Fibroblast of lung (primary cell): ENCODE results near the gene RABGAP1L. TPM values are rescaled to one million over a fixed set of nuclear protein-coding genes. Genes with fewer than 3 reads are reported as not detected.

Source experiments
- DNase-seq, 2 donors: peaks; one replicate each; pipeline versions ENCODE4 v3.0.0 to v3.0.0-alpha.2; 2010; ENCODE audit warnings: low read depth in 2 of 2
- H2AFZ ChIP-seq: 2 replicates; pipeline ENCODE4 v1.5.1; 2012; ENCODE audit warnings: low read length, control low read depth, inconsistent platforms
- H3K27ac ChIP-seq: 2 replicates; pipeline ENCODE4 v1.5.1; 2011; ENCODE audit warnings: low read length, control low read depth; ENCODE audit not compliant: insufficient read depth
- H3K27me3 ChIP-seq: 2 replicates; pipeline ENCODE4 v1.5.1; 2011; ENCODE audit warnings: mild to moderate bottlenecking, low read length; ENCODE audit not compliant: control insufficient read depth, insufficient read depth
- H3K36me3 ChIP-seq: 2 replicates; pipeline ENCODE4 v1.5.1; 2011; ENCODE audit warnings: low read length; ENCODE audit not compliant: control insufficient read depth, insufficient read depth
- H3K4me1 ChIP-seq: 2 replicates; pipeline ENCODE4 v1.5.1; 2011; ENCODE audit warnings: low read length; ENCODE audit not compliant: control insufficient read depth, insufficient read depth; ENCODE audit errors: extremely low read depth
- H3K4me2 ChIP-seq: 2 replicates; pipeline ENCODE4 v1.5.1; 2011; ENCODE audit warnings: low read length, control low read depth; ENCODE audit not compliant: insufficient read depth; ENCODE audit errors: extremely low read depth
- H3K4me3 ChIP-seq, 4 experiments: fragments of 200-600 bp in 1 of 4; sonication (generic) in 1 of 4; replicated peaks in 1 of 4; 2 replicates each; pipeline ENCODE4 v1.5.1; 2011 to 2016; ENCODE audit warnings: low read length in 4 of 4, low read depth in 3 of 4, mild to moderate bottlenecking in 3 of 4, control low read depth in 2 of 4, inconsistent platforms in 1 of 4, mixed read lengths in 1 of 4; ENCODE audit not compliant: insufficient read depth in 1 of 4; ENCODE audit errors: control extremely low read depth in 1 of 4
- H3K79me2 ChIP-seq: 2 replicates; pipeline ENCODE4 v1.5.1; 2012; ENCODE audit warnings: mild to moderate bottlenecking, low read length, inconsistent platforms; ENCODE audit not compliant: control insufficient read depth, insufficient read depth
- H3K9ac ChIP-seq: 2 replicates; pipeline ENCODE4 v1.5.1; 2011; ENCODE audit warnings: mild to moderate bottlenecking, low read length, control low read depth; ENCODE audit not compliant: insufficient read depth
- H3K9me3 ChIP-seq: 2 replicates; pipeline ENCODE4 v1.5.1; 2012; ENCODE audit warnings: low read depth, low read length; ENCODE audit not compliant: control insufficient read depth, insufficient read depth
- H4K20me1 ChIP-seq: 2 replicates; pipeline ENCODE4 v1.5.1; 2011; ENCODE audit warnings: low read length; ENCODE audit not compliant: control insufficient read depth, insufficient read depth; ENCODE audit errors: extremely low read depth
- EZH2 ChIP-seq: IDR thresholded peaks from 2 replicates; pipeline ENCODE4 v1.5.1; 2012; ENCODE audit warnings: low read length, control low read depth, mild to moderate bottlenecking; ENCODE audit errors: missing control alignments
- polyA plus RNA-seq, 2 donors: library from polyadenylated mRNA; depleted of rRNA in 1 of 2; stranded (reverse) in 1 of 2; unstranded in 1 of 2; fragments of >200 nt; gene quantifications; 2 replicates each; pipeline ENCODE4 v1.2.1, GENCODE V29; 2011 to 2012; ENCODE audit warnings: missing spikeins in 1 of 2
- total RNA-seq: library from RNA; depleted of rRNA; stranded (reverse); fragments of >200 nt; gene quantifications from 2 replicates; pipeline ENCODE4 v1.2.1, GENCODE V29; 2014
- TF ChIP-seq, protein P1 (sequence below), 2 donors: IDR thresholded peaks in 1 of 2; conservative IDR thresholded peaks in 1 of 2; 1 replicate in 1 of 2; 2 replicates in 1 of 2; pipeline ENCODE4 v1.5.1; 2011 to 2012; ENCODE audit warnings: low read length in 2 of 2, control low read depth in 1 of 2, inconsistent platforms in 1 of 2, low read depth in 1 of 2, mild to moderate bottlenecking in 1 of 2

RABGAP1L gene
- total and polyA plus RNA-seq, 2 donors (not counting 1 experiment from before 2014, with no cell fraction given) = 33.8 to 36.5 TPM

DNA sequence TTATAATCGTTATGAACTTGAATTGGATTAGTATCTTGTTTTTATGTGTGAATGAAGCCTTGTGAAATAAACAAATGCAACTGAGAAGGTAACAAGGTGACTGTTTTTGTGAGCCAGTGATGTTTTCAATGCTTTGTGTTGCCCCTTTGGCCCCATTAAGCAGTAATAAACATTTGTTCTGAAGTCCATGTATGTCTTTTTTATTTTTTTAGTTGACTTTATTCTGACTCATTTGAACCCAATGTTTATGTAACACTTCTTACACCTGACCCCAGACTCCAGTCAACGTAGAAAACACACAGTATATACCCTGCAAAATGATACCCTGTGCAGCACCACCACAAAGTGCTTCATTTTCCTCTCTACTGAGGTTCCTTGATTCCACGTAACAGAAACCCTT lies 835.8 kb downstream of the RABGAP1L start:
- H3K4me2 ChIP-seq = no peak overlapping the region
- H3K9me3 ChIP-seq = no peaks in the 10 kb centered on the region
- H3K4me1 ChIP-seq = peaks cover 4% of the 10 kb centered on the region
- H2AFZ ChIP-seq = no peak overlapping the region
- TF ChIP-seq, protein P1, sequence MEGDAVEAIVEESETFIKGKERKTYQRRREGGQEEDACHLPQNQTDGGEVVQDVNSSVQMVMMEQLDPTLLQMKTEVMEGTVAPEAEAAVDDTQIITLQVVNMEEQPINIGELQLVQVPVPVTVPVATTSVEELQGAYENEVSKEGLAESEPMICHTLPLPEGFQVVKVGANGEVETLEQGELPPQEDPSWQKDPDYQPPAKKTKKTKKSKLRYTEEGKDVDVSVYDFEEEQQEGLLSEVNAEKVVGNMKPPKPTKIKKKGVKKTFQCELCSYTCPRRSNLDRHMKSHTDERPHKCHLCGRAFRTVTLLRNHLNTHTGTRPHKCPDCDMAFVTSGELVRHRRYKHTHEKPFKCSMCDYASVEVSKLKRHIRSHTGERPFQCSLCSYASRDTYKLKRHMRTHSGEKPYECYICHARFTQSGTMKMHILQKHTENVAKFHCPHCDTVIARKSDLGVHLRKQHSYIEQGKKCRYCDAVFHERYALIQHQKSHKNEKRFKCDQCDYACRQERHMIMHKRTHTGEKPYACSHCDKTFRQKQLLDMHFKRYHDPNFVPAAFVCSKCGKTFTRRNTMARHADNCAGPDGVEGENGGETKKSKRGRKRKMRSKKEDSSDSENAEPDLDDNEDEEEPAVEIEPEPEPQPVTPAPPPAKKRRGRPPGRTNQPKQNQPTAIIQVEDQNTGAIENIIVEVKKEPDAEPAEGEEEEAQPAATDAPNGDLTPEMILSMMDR (conservative IDR thresholded peaks at IDR 0.05 in 1 of 2, IDR thresholded peaks at IDR 0.05 in 1 of 2; ENCODE audit: low read depth in 1 of 2, low read length in 2 of 2) = no peak
- H4K20me1 ChIP-seq = no peaks in the 10 kb centered on the region
- DNase-seq = no peak
- no peak overlapping the region for H3K4me3 ChIP-seq
- no peaks in the 10 kb centered on the region for H3K36me3 ChIP-seq
- H3K27ac ChIP-seq = no peak overlapping the region
- H3K27me3 ChIP-seq = no peaks in the 10 kb centered on the region
- peaks cover 2% of the 10 kb centered on the region for H3K79me2 ChIP-seq
- H3K9ac ChIP-seq = no peak overlapping the region

DNA sequence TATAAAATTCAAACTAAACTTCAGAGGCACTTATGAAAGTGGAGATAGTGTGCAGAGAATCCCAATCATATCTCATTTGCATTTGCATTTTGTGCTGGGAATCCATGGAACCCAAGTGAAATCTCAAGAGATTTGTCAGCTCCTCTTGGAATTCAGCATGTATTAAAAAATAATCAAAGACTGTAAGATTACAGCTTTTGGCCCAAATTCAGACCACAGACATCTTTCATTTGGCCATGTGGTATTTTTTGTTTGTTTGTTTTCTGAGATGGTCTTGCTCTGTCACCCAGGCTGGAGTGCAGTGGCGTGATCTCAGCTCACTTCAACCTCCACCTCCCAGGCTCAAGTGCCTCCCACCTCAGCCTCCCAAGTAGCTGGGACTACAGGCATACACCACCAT lies 836.6 kb downstream of the RABGAP1L start:
- peaks cover 10% of the 10 kb centered on the region for H3K79me2 ChIP-seq
- no peaks in the 10 kb centered on the region for H3K36me3 ChIP-seq
- peaks cover 4% of the 10 kb centered on the region for H3K4me1 ChIP-seq
- H2AFZ ChIP-seq = no peak overlapping the region
- H3K4me3 ChIP-seq = no peak overlapping the region
- H3K27me3 ChIP-seq = no peaks in the 10 kb centered on the region
- no peaks in the 10 kb centered on the region for H3K9me3 ChIP-seq
- H4K20me1 ChIP-seq = no peaks in the 10 kb centered on the region
- peak; percentile 39 to 61 for DNase-seq
- H3K4me2 ChIP-seq = no peak overlapping the region
- no peak for TF ChIP-seq EZH2
- TF ChIP-seq, protein P1 (conservative IDR thresholded peaks at IDR 0.05 in 1 of 2, IDR thresholded peaks at IDR 0.05 in 1 of 2; ENCODE audit: low read depth in 1 of 2, low read length in 2 of 2) = no peak
- H3K9ac ChIP-seq = no peak overlapping the region
- no peak overlapping the region for H3K27ac ChIP-seq

DNA sequence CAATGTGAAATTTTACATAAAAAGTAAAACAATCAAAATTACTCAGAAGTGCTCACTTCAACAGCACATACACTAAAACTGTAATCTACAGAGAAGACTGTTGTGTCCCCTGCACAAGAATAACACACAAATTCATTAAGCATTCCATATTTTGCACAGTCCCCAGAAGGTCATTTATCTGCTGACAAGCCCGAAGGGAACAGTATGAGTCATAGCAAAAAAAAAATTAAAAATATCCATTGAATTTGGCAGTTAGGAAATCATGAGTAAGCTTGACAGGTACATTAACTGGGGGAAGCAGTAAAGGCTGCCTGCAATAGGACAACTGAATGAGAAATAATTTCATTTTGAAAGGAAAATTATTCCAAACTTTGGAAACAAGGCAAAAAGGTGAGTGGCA lies 837.2 kb downstream of the RABGAP1L start:
- Histone ChIP-seq H3K9ac (no peak overlapping the region), H3K27me3 (no peaks in the 10 kb centered on the region), H3K4me3 (no peak overlapping the region), H3K4me2 (no peak overlapping the region), H2AFZ (no peak overlapping the region), H3K9me3 (no peaks in the 10 kb centered on the region), H3K79me2 (peaks cover 16% of the 10 kb centered on the region), H3K4me1 (peaks cover 7% of the 10 kb centered on the region), H4K20me1 (no peaks in the 10 kb centered on the region), H3K36me3 (no peaks in the 10 kb centered on the region), H3K27ac (no peak overlapping the region)
- TF ChIP-seq, protein P1 (conservative IDR thresholded peaks at IDR 0.05 in 1 of 2, IDR thresholded peaks at IDR 0.05 in 1 of 2; ENCODE audit: low read depth in 1 of 2, low read length in 2 of 2) = no peak
- no peak for TF ChIP-seq EZH2
- peak; percentile 61 to 64 for DNase-seq
